ENCODE data around the gene PARP6. TPM values are rescaled to one million over a fixed set of nuclear protein-coding genes. Genes with fewer than 3 reads are reported as not detected.
A peak's percentile ranks its signal among the peaks of the same experiment; 100 is the strongest.
"Not testable (repeated sequence)": the region's sequence is repeated elsewhere in the genome, so short reads cannot be mapped to it uniquely, and the experiment has no call there.

Gene PARP6
- total RNA-seq, 4 donors from 2014 or later: 59.2 to 76.8 (median 65.1) TPM

GRCh38 chr15:72276326-72276700 is 4.0 kb upstream of the PARP6 start:
- H3K27ac ChIP-seq: no peak overlapping the region
- no peaks in the 10 kb centered on the region for H3K36me3 ChIP-seq
- H3K4me3 ChIP-seq: no peak overlapping the region
- TF ChIP-seq EP300 (IDR thresholded peaks at IDR 0.05) (no peak), POLR2A (IDR thresholded peaks at IDR 0.05) (no peak)
- TF ChIP-seq, protein P1, sequence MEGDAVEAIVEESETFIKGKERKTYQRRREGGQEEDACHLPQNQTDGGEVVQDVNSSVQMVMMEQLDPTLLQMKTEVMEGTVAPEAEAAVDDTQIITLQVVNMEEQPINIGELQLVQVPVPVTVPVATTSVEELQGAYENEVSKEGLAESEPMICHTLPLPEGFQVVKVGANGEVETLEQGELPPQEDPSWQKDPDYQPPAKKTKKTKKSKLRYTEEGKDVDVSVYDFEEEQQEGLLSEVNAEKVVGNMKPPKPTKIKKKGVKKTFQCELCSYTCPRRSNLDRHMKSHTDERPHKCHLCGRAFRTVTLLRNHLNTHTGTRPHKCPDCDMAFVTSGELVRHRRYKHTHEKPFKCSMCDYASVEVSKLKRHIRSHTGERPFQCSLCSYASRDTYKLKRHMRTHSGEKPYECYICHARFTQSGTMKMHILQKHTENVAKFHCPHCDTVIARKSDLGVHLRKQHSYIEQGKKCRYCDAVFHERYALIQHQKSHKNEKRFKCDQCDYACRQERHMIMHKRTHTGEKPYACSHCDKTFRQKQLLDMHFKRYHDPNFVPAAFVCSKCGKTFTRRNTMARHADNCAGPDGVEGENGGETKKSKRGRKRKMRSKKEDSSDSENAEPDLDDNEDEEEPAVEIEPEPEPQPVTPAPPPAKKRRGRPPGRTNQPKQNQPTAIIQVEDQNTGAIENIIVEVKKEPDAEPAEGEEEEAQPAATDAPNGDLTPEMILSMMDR (IDR thresholded peaks at IDR 0.05): no peak
- H3K4me1 ChIP-seq: peaks cover 0 to 16% (median 9%) of the 10 kb centered on the region in 4 donors
- H3K9me3 ChIP-seq: no peaks in the 10 kb centered on the region
- no peaks in the 10 kb centered on the region for H3K27me3 ChIP-seq
- DNase-seq (ENCODE audit: low spot score in 2 of 2): no peak

DNA sequence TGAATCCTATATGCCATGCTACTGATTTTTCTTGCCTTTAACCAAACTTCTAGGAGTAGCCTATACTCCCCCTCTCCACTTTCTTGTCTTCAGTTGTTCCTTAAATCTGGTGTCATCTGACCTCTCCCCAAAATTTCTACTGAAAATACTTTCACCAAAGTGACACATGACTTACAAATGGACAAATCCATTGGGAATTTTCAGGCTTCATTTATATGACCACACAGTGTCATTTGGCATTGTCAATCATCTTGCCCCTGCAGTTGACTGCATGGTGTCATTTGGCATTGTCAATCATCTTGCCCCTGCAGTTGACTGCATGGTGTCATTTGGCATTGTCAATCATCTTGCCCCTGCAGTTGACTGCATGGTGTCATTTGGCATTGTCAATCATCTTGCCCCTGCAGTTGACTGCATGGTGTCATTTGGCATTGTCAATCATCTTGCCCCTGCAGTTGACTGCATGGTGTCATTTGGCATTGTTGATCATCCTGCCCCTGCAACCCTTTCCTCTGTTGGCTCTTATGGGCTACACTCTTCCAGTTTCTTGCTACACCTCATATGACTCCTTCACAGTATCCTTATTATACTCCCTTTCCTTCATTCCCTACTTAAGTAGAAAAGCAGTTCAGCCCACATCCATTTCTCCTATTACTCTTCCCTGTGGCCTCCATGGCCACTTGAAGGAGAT is 3.4 kb upstream of the PARP6 start:
- peaks cover 0 to 21% (median 14%) of the 10 kb centered on the region in 4 donors for H3K4me1 ChIP-seq
- DNase-seq (ENCODE audit: low spot score in 2 of 2); H3K36me3 ChIP-seq; H3K27ac ChIP-seq; H3K9me3 ChIP-seq; H3K27me3 ChIP-seq; H3K4me3 ChIP-seq: not testable (repeated sequence)

DNA sequence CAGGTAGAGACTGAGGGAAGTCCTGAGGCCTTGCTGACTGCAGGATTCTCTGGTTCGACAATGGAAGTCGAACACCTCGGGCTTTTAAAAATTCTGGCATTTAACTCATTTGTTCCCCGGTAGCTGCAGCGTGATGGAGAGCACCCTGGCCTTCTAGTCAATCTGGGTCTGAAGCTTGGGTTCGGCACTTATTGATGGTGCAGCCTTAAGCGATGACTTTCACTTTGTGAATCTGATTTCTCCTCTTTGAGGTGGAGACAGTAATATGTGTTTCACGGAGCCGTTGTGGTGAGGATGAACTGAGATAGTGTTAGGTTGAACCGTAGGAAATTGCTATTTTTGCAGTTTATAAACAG is 621 bp upstream of the PARP6 start:
- DNase-seq (ENCODE audit: low spot score in 2 of 2): no peak
- Histone ChIP-seq H3K4me1 (peaks cover 0 to 36% (median 20%) of the 10 kb centered on the region in 4 donors), H3K4me3 (peak overlapping the region; percentile 34 to 93 (median 63)), H3K27me3 (no peaks in the 10 kb centered on the region), H3K27ac (peak overlapping the region; percentile 57 to 96 (median 80)), H3K9me3 (no peaks in the 10 kb centered on the region), H3K36me3 (peaks cover 0 to 18% (median 0%) of the 10 kb centered on the region in 3 donors)
- WGBS, 2 donors: 41 to 48% methylated on average over 10 of the region's 10 CpGs
- TF ChIP-seq, protein P1 (IDR thresholded peaks at IDR 0.05): peak in 1 of 5 experiments; percentile 8
- no peak for TF ChIP-seq POLR2A (IDR thresholded peaks at IDR 0.05)
- no peak for TF ChIP-seq EP300 (IDR thresholded peaks at IDR 0.05)

DNA sequence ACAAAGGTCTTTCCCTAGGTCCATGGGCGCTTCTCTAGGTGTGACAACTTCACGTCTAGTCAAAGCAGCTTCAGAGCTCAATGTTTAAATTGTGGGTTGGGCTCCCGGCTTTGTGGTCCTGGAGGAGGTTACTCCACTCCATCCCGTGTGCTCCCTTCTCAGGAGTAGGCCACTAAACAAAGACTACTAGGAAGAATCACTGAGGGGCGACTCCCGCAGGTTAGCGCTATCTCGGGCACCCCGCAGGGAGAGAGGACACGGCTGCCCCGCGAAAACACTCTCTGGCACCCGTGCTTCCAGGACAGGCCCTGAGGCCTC is 500 bp downstream of the PARP6 start:
- H3K9me3 ChIP-seq: no peaks in the 10 kb centered on the region
- no peaks in the 10 kb centered on the region for H3K27me3 ChIP-seq
- H3K36me3 ChIP-seq: peaks cover 0 to 30% (median 0%) of the 10 kb centered on the region in 3 donors
- 3 to 4% methylated on average over 13 of the region's 13 CpGs for WGBS, 2 donors
- peak overlapping the region; percentile 61 to 94 (median 79) for H3K4me3 ChIP-seq
- TF ChIP-seq EP300 (IDR thresholded peaks at IDR 0.05) (no peak), POLR2A (IDR thresholded peaks at IDR 0.05) (no peak)
- TF ChIP-seq, protein P1 (IDR thresholded peaks at IDR 0.05): no peak
- H3K4me1 ChIP-seq: peaks cover 0 to 36% (median 20%) of the 10 kb centered on the region in 4 donors
- H3K27ac ChIP-seq: peak overlapping the region; percentile 80 to 98 (median 94)
- no peak for DNase-seq (ENCODE audit: low spot score in 2 of 2)

DNA sequence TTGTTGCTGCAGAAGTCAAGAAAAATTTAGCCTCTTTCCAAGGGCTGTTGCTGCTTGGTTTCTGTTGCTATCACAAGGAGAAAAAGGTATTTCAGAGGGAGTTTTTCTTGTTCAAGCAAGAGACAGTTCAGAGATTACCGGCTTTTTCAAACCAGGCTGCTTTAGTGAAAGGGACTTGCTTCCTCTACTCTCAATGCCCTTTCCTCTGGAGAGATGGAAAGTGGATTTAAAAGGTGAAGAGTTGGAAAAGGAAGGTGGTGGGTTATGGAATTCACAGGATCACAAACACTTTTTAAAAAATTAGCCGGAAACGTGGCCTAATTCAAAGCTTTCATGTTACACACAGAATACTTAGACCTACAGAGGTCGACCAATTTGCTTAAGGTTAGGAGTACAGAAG is 1.1 kb downstream of the PARP6 start:
- Histone ChIP-seq H3K27ac (peak overlapping the region; percentile 8 to 96 (median 86)), H3K36me3 (peaks cover 0 to 36% (median 0%) of the 10 kb centered on the region in 3 donors), H3K4me3 (peak overlapping the region in 2 of 4 donors; percentile 65 to 93), H3K27me3 (no peaks in the 10 kb centered on the region), H3K4me1 (peaks cover 0 to 36% (median 20%) of the 10 kb centered on the region in 4 donors), H3K9me3 (no peaks in the 10 kb centered on the region)
- no peak for DNase-seq (ENCODE audit: low spot score in 2 of 2)
- WGBS, 2 donors: 71% methylated on average over 4 of the region's 4 CpGs
- TF ChIP-seq, protein P1 (IDR thresholded peaks at IDR 0.05): no peak
- TF ChIP-seq EP300 (IDR thresholded peaks at IDR 0.05): no peak
- no peak for TF ChIP-seq POLR2A (IDR thresholded peaks at IDR 0.05)
